Sigmoid colon (tissue), 4 donors: ENCODE results near the gene ASB8.

Experiments used
- CTCF ChIP-seq, 4 experiments: fragments of 450-650 bp in 3 of 4; fragments of 200-600 bp in 1 of 4; IDR thresholded peaks; one replicate each; pipeline ENCODE4 v1.5.1; 2016 to 2019; ENCODE audit warnings: antibody characterized with exemption in 4 of 4, mild to moderate bottlenecking in 3 of 4, moderate library complexity in 2 of 4
- EP300 ChIP-seq, 4 donors: sonication (generic); formaldehyde crosslinking; IDR thresholded peaks; one replicate each; pipeline ENCODE4 v1.6.1; 2017; ENCODE audit warnings: antibody characterized with exemption in 4 of 4
- POLR2A ChIP-seq, 2 donors: fragments of 450-650 bp; IDR thresholded peaks; one replicate each; pipeline ENCODE4 v1.6.1; 2016; ENCODE audit warnings: antibody characterized with exemption in 2 of 2, mild to moderate bottlenecking in 2 of 2, moderate library complexity in 2 of 2
- POLR2AphosphoS5 ChIP-seq, 4 donors: sonication (generic); formaldehyde crosslinking; IDR thresholded peaks; one replicate each; pipeline ENCODE4 v1.6.1; 2017; ENCODE audit warnings: antibody characterized with exemption in 4 of 4

GRCh38 chr12:48119078-48119833 is 38.1 kb downstream of the ASB8 start, which contains the start of gene PFKM:
- peak in 3 of 4 donors; percentile 57 to 71 (median 62) for TF ChIP-seq POLR2AphosphoS5 (IDR thresholded peaks at IDR 0.05)
- no peak for TF ChIP-seq EP300 (IDR thresholded peaks at IDR 0.05)
- TF ChIP-seq CTCF (IDR thresholded peaks at IDR 0.05): no peak
- no peak for TF ChIP-seq POLR2A (IDR thresholded peaks at IDR 0.05)
